ENCODE data around the gene DOC2A.

Gene DOC2A

GRCh38 chr16:30040221-30040620, 29.4 kb upstream of the DOC2A start:
- Histone ChIP-seq H2BK5ac (ENCODE audit: low read depth, low read length, poor library complexity, severe bottlenecking) (no peak overlapping the region), H3K27me3 (ENCODE audit: control insufficient read depth in 1 of 2, insufficient read depth in 1 of 2, low read length in 2 of 2) (peaks cover 9 to 15% of the 10 kb centered on the region in 2 experiments), H3K4me2 (ENCODE audit: low read length, poor library complexity, severe bottlenecking) (no peak overlapping the region), H2AFZ (ENCODE audit: low read depth, low read length) (no peak overlapping the region), H4K8ac (ENCODE audit: low read length) (no peak overlapping the region), H3K14ac (ENCODE audit: low read length in 2 of 2) (no peak overlapping the region), H3K27ac (ENCODE audit: low read length, poor library complexity, severe bottlenecking) (no peak overlapping the region), H3K23ac (ENCODE audit: low read length in 2 of 2) (no peak overlapping the region), H3K4me3 (ENCODE audit: insufficient read depth in 1 of 2, low read depth in 1 of 2, low read length in 2 of 2) (no peak overlapping the region), H2BK120ac (ENCODE audit: low read depth, low read length) (no peak overlapping the region), H3K9ac (ENCODE audit: low read length) (no peak overlapping the region), H3K18ac (ENCODE audit: low read depth in 1 of 2, low read length in 2 of 2) (no peak overlapping the region), H3K4ac (ENCODE audit: low read depth in 1 of 2, low read length in 2 of 2) (no peak overlapping the region), H3K36me3 (ENCODE audit: control insufficient read depth in 1 of 2, insufficient read depth in 2 of 2, low read depth in 1 of 2, low read length in 2 of 2) (no peaks in the 10 kb centered on the region), H3K79me1 (replicated peaks; ENCODE audit: low read length, poor library complexity, severe bottlenecking) (no peaks in the 10 kb centered on the region), H4K91ac (ENCODE audit: low read length) (no peak overlapping the region), H3K4me1 (ENCODE audit: control insufficient read depth, insufficient read depth, low read depth, low read length) (no peaks in the 10 kb centered on the region), H3K9me3 (ENCODE audit: control insufficient read depth, low read length) (no peaks in the 10 kb centered on the region), H2AK5ac (ENCODE audit: low read length, severe bottlenecking) (no peak overlapping the region), H2BK15ac (ENCODE audit: low read depth, poor library complexity, severe bottlenecking) (no peak overlapping the region), H2BK12ac (ENCODE audit: low read length in 2 of 2) (no peak overlapping the region)
- no peak for DNase-seq
- WGBS = 87% methylated on average over 5 of the region's 5 CpGs

DNA sequence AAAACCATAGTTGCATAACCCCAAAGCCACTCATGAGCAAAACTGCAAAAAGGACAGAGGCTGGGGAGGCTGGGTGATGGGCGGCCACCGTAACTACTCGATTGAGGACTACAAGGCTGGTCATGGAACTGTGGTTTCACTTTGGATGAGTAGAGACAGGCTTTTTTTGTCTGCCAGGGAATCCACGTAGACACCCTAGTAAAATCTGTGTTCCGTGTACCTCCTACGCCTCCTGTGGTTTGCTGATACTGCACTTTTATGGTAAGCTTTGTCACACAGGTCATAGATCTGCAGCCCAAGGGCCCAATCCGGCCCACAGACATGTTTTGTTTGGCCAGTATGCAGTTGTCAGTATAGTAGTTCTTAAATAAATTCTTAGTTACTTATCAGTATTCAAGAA, 22.4 kb upstream of the DOC2A start:
- H3K23ac ChIP-seq (ENCODE audit: low read length in 2 of 2) = no peak overlapping the region
- no peak overlapping the region for H3K18ac ChIP-seq (ENCODE audit: low read depth in 1 of 2, low read length in 2 of 2)
- no peak overlapping the region for H2AFZ ChIP-seq (ENCODE audit: low read depth, low read length)
- no peak overlapping the region for H3K4me3 ChIP-seq (ENCODE audit: insufficient read depth in 1 of 2, low read depth in 1 of 2, low read length in 2 of 2)
- no peak overlapping the region for H3K4ac ChIP-seq (ENCODE audit: low read depth in 1 of 2, low read length in 2 of 2)
- no peak overlapping the region for H3K9ac ChIP-seq (ENCODE audit: low read length)
- 81% methylated on average over 6 of the region's 7 CpGs for WGBS
- H3K27ac ChIP-seq (ENCODE audit: low read length, poor library complexity, severe bottlenecking) = no peak overlapping the region
- H3K4me2 ChIP-seq (ENCODE audit: low read length, poor library complexity, severe bottlenecking) = no peak overlapping the region
- H3K79me1 ChIP-seq (replicated peaks; ENCODE audit: low read length, poor library complexity, severe bottlenecking) = no peaks in the 10 kb centered on the region
- DNase-seq = no peak
- H3K36me3 ChIP-seq (ENCODE audit: control insufficient read depth in 1 of 2, insufficient read depth in 2 of 2, low read depth in 1 of 2, low read length in 2 of 2) = no peaks in the 10 kb centered on the region
- H2BK15ac ChIP-seq (ENCODE audit: low read depth, poor library complexity, severe bottlenecking) = no peak overlapping the region
- H2AK5ac ChIP-seq (ENCODE audit: low read length, severe bottlenecking) = no peak overlapping the region
- peaks cover 10% of the 10 kb centered on the region for H3K4me1 ChIP-seq (ENCODE audit: control insufficient read depth, insufficient read depth, low read depth, low read length)
- no peak overlapping the region for H4K8ac ChIP-seq (ENCODE audit: low read length)
- H3K14ac ChIP-seq (ENCODE audit: low read length in 2 of 2) = no peak overlapping the region
- no peak overlapping the region for H2BK12ac ChIP-seq (ENCODE audit: low read length in 2 of 2)
- H3K27me3 ChIP-seq (ENCODE audit: control insufficient read depth in 1 of 2, insufficient read depth in 1 of 2, low read length in 2 of 2) = peaks cover 59 to 63% of the 10 kb centered on the region in 2 experiments
- H4K91ac ChIP-seq (ENCODE audit: low read length) = no peak overlapping the region
- H2BK5ac ChIP-seq (ENCODE audit: low read depth, low read length, poor library complexity, severe bottlenecking) = no peak overlapping the region
- H2BK120ac ChIP-seq (ENCODE audit: low read depth, low read length) = no peak overlapping the region
- no peaks in the 10 kb centered on the region for H3K9me3 ChIP-seq (ENCODE audit: control insufficient read depth, low read length)

DNA sequence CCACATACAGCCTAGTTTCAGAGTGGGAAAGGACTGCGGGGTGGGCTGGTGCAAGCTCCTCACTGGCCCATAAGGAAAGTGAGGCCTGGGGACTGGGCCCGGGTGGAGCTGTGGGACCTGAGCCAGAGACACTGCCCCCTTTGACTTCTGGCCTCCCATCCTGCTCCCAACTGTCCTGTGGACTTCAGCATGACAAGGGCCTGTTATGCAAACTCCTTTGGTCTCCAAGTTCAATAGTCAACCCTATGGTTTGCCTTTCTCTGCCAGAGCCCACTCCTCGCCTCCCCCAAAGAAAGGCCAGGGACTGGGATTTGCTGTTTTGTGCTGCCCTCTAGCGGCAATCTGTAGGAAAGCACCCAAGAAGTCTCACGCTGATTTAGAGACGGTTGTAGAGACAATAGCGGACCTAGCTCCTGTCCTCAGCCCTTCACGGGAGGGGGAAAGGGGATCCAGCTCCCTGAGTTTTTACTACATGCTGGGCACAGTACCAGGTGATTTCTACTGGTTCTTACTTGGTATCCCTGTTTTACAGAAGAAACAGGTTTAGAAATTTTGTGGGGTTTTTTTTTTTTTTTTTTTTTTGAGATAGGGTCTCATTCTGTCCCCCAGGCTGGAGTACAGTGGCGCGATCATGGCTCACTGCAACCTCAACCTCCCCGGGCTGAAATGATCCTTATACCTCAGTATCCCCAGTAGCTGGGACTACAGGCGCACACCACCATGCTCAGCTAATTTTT, 21.4 kb upstream of the DOC2A start:
- H2BK15ac ChIP-seq (ENCODE audit: low read depth, poor library complexity, severe bottlenecking) = no peak overlapping the region
- no peak overlapping the region for H3K14ac ChIP-seq (ENCODE audit: low read length in 2 of 2)
- H3K79me1 ChIP-seq (replicated peaks; ENCODE audit: low read length, poor library complexity, severe bottlenecking) = no peaks in the 10 kb centered on the region
- H4K91ac ChIP-seq (ENCODE audit: low read length) = no peak overlapping the region
- H3K18ac ChIP-seq (ENCODE audit: low read depth in 1 of 2, low read length in 2 of 2) = no peak overlapping the region
- H3K4me3 ChIP-seq (ENCODE audit: insufficient read depth in 1 of 2, low read depth in 1 of 2, low read length in 2 of 2) = no peak overlapping the region
- WGBS = 7% methylated on average over 10 of the region's 12 CpGs
- no peak overlapping the region for H3K4me2 ChIP-seq (ENCODE audit: low read length, poor library complexity, severe bottlenecking)
- peaks cover 10% of the 10 kb centered on the region for H3K4me1 ChIP-seq (ENCODE audit: control insufficient read depth, insufficient read depth, low read depth, low read length)
- H3K4ac ChIP-seq (ENCODE audit: low read depth in 1 of 2, low read length in 2 of 2) = no peak overlapping the region
- no peak overlapping the region for H2AFZ ChIP-seq (ENCODE audit: low read depth, low read length)
- H2BK120ac ChIP-seq (ENCODE audit: low read depth, low read length) = no peak overlapping the region
- H4K8ac ChIP-seq (ENCODE audit: low read length) = no peak overlapping the region
- H2BK5ac ChIP-seq (ENCODE audit: low read depth, low read length, poor library complexity, severe bottlenecking) = no peak overlapping the region
- no peaks in the 10 kb centered on the region for H3K36me3 ChIP-seq (ENCODE audit: control insufficient read depth in 1 of 2, insufficient read depth in 2 of 2, low read depth in 1 of 2, low read length in 2 of 2)
- H3K9me3 ChIP-seq (ENCODE audit: control insufficient read depth, low read length) = no peaks in the 10 kb centered on the region
- H3K27ac ChIP-seq (ENCODE audit: low read length, poor library complexity, severe bottlenecking) = no peak overlapping the region
- no peak overlapping the region for H3K9ac ChIP-seq (ENCODE audit: low read length)
- no peak overlapping the region for H3K23ac ChIP-seq (ENCODE audit: low read length in 2 of 2)
- peak; percentile 66 for DNase-seq
- H2BK12ac ChIP-seq (ENCODE audit: low read length in 2 of 2) = no peak overlapping the region
- peaks cover 69 to 73% of the 10 kb centered on the region in 2 experiments for H3K27me3 ChIP-seq (ENCODE audit: control insufficient read depth in 1 of 2, insufficient read depth in 1 of 2, low read length in 2 of 2)
- H2AK5ac ChIP-seq (ENCODE audit: low read length, severe bottlenecking) = no peak overlapping the region

DNA sequence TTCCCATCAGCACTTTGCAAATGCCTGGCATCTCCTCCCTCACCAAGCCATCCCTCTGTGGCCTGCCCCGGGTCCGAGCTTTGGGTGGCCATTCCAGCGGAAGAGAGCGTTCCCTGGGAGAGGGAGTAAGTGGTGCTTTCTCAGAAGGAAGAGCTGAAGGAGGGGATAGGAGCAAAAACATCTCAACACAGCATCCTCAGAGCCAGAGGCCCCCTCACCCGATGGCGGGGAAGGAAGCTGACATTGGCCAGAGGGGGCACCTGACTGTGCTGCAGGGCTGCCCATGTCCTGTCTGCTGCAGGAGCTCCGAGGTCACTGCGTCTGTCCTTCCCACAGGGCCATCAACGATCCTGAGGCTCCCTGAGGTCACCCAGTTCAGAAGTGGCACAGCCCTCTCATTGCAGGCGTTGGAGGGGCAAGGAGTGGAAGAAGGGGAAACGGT, 20.7 kb upstream of the DOC2A start:
- Histone ChIP-seq H3K4me2 (ENCODE audit: low read length, poor library complexity, severe bottlenecking) (no peak overlapping the region), H2BK15ac (ENCODE audit: low read depth, poor library complexity, severe bottlenecking) (no peak overlapping the region), H3K79me1 (replicated peaks; ENCODE audit: low read length, poor library complexity, severe bottlenecking) (no peaks in the 10 kb centered on the region), H4K8ac (ENCODE audit: low read length) (no peak overlapping the region), H3K4ac (ENCODE audit: low read depth in 1 of 2, low read length in 2 of 2) (no peak overlapping the region), H2AK5ac (ENCODE audit: low read length, severe bottlenecking) (no peak overlapping the region), H2BK120ac (ENCODE audit: low read depth, low read length) (peak overlapping the region; percentile 55), H3K9ac (ENCODE audit: low read length) (no peak overlapping the region), H2AFZ (ENCODE audit: low read depth, low read length) (no peak overlapping the region), H4K91ac (ENCODE audit: low read length) (no peak overlapping the region), H3K4me1 (ENCODE audit: control insufficient read depth, insufficient read depth, low read depth, low read length) (peaks cover 10% of the 10 kb centered on the region), H3K27ac (ENCODE audit: low read length, poor library complexity, severe bottlenecking) (no peak overlapping the region), H3K9me3 (ENCODE audit: control insufficient read depth, low read length) (no peaks in the 10 kb centered on the region), H3K23ac (ENCODE audit: low read length in 2 of 2) (no peak overlapping the region), H3K4me3 (ENCODE audit: insufficient read depth in 1 of 2, low read depth in 1 of 2, low read length in 2 of 2) (no peak overlapping the region), H3K14ac (ENCODE audit: low read length in 2 of 2) (no peak overlapping the region), H2BK5ac (ENCODE audit: low read depth, low read length, poor library complexity, severe bottlenecking) (no peak overlapping the region), H3K36me3 (ENCODE audit: control insufficient read depth in 1 of 2, insufficient read depth in 2 of 2, low read depth in 1 of 2, low read length in 2 of 2) (no peaks in the 10 kb centered on the region), H2BK12ac (ENCODE audit: low read length in 2 of 2) (no peak overlapping the region), H3K18ac (ENCODE audit: low read depth in 1 of 2, low read length in 2 of 2) (no peak overlapping the region), H3K27me3 (ENCODE audit: control insufficient read depth in 1 of 2, insufficient read depth in 1 of 2, low read length in 2 of 2) (peaks cover 76 to 79% of the 10 kb centered on the region in 2 experiments)
- 39% methylated on average over 7 of the region's 11 CpGs for WGBS
- DNase-seq = no peak

All from mesenchymal stem cell (in vitro differentiated cells and primary cell).